HG03064 (cell line): ENCODE results near the gene POMC.
"Not testable (repeated sequence)": the region's sequence is repeated elsewhere in the genome, so short reads cannot be mapped to it uniquely, and the experiment has no call there.

Experiments
- ATAC-seq: cut with Tn5 transposase; IDR thresholded peaks from one replicate; pipeline ENCODE4 v1.9.1; 2021; ENCODE audit warnings: low read depth; ENCODE audit not compliant: unreplicated experiment

The POMC gene

GRCh38 chr2:25168256-25169072 is at the start of gene POMC:
Gene POMC, minus strand, starts transcription at chr2:25168580. Its CDS starts 3,808 bp downstream, at chr2:25164772.
- no peak for ATAC-seq

- no peak for ATAC-seq
Observed at GRCh38 chr2:25218100-25218499, 49.7 kb upstream of the POMC start.

- ATAC-seq, result no peak
Observed at GRCh38 chr2:25215948-25216679, 47.7 kb upstream of the POMC start.

- no peak for ATAC-seq
Observed at GRCh38 chr2:25215232-25215631, 46.9 kb upstream of the POMC start.

GRCh38 chr2:25213229-25213628 is 44.8 kb upstream of the POMC start:
- ATAC-seq, result no peak

- ATAC-seq, result not testable (repeated sequence)
Observed at GRCh38 chr2:25210923-25211322, 42.5 kb upstream of the POMC start.

GRCh38 chr2:25207078-25207545 is 38.7 kb upstream of the POMC start:
- ATAC-seq, result no peak

- ATAC-seq, result no peak
Observed at GRCh38 chr2:25204190-25204838, 35.9 kb upstream of the POMC start.

GRCh38 chr2:25202275-25202674 is 33.9 kb upstream of the POMC start:
- ATAC-seq, result no peak

GRCh38 chr2:25201794-25202193 is 33.4 kb upstream of the POMC start:
- no peak for ATAC-seq

GRCh38 chr2:25201265-25201664 is 32.9 kb upstream of the POMC start:
- ATAC-seq, result no peak

GRCh38 chr2:25198576-25198975 is 30.2 kb upstream of the POMC start:
- ATAC-seq, result no peak

GRCh38 chr2:25198209-25198525 is 29.8 kb upstream of the POMC start:
- no peak for ATAC-seq

- no peak for ATAC-seq
Observed at GRCh38 chr2:25197336-25198208, 29.2 kb upstream of the POMC start.

GRCh38 chr2:25194576-25195122 is 26.3 kb upstream of the POMC start:
- no peak for ATAC-seq

GRCh38 chr2:25190536-25190935 is 22.2 kb upstream of the POMC start:
- no peak for ATAC-seq

- no peak for ATAC-seq
Observed at GRCh38 chr2:25188405-25188804, 20.0 kb upstream of the POMC start.

- ATAC-seq, result no peak
Observed at GRCh38 chr2:25187729-25188350, 19.5 kb upstream of the POMC start.

GRCh38 chr2:25184254-25184653 is 15.9 kb upstream of the POMC start:
- no peak for ATAC-seq

GRCh38 chr2:25178976-25179375 is 10.6 kb upstream of the POMC start:
- no peak for ATAC-seq
